GM21576 (cell line): ENCODE results near the gene ARCN1.

ENCODE experiments used
- ATAC-seq: cut with Tn5 transposase; IDR thresholded peaks from one replicate; pipeline ENCODE4 v1.9.1; 2021; ENCODE audit warnings: mild to moderate bottlenecking, moderate library complexity; ENCODE audit not compliant: unreplicated experiment

Gene ARCN1

GRCh38 chr11:118634431-118635236 is 62.4 kb downstream of the ARCN1 start:
- no peak for ATAC-seq

- ATAC-seq: no peak
Measured at GRCh38 chr11:118635237-118635591, 63.0 kb downstream of the ARCN1 start.

- no peak for ATAC-seq
Measured at GRCh38 chr11:118635642-118636041, 63.4 kb downstream of the ARCN1 start.

GRCh38 chr11:118636569-118637290 is 64.5 kb downstream of the ARCN1 start:
- no peak for ATAC-seq

GRCh38 chr11:118638726-118639125 is 66.5 kb downstream of the ARCN1 start:
- no peak for ATAC-seq

GRCh38 chr11:118639899-118640298 is 67.7 kb downstream of the ARCN1 start:
- no peak for ATAC-seq

- no peak for ATAC-seq
Measured at GRCh38 chr11:118640332-118641154, 68.3 kb downstream of the ARCN1 start.

GRCh38 chr11:118641397-118642019 is 69.3 kb downstream of the ARCN1 start:
- no peak for ATAC-seq

- no peak for ATAC-seq
Measured at GRCh38 chr11:118643142-118643994, 71.2 kb downstream of the ARCN1 start.

GRCh38 chr11:118643995-118644345 is 71.8 kb downstream of the ARCN1 start:
- ATAC-seq: no peak

- no peak for ATAC-seq
Measured at GRCh38 chr11:118644496-118644895, 72.3 kb downstream of the ARCN1 start.

GRCh38 chr11:118645066-118645715 is 73.0 kb downstream of the ARCN1 start:
- no peak for ATAC-seq

- ATAC-seq: no peak
Measured at GRCh38 chr11:118646393-118646792, 74.2 kb downstream of the ARCN1 start.

- ATAC-seq: no peak
Measured at GRCh38 chr11:118648291-118648690, 76.1 kb downstream of the ARCN1 start.

GRCh38 chr11:118649941-118650340 is 77.7 kb downstream of the ARCN1 start:
- no peak for ATAC-seq

- ATAC-seq: no peak
Measured at GRCh38 chr11:118650366-118650765, 78.2 kb downstream of the ARCN1 start.

- ATAC-seq: no peak
Measured at GRCh38 chr11:118651820-118652219, 79.6 kb downstream of the ARCN1 start.
